ENCODE results near the gene SIN3B.
A peak's percentile ranks its signal among the peaks of the same experiment; 100 is the strongest.
"Not testable (repeated sequence)": the region's sequence is repeated elsewhere in the genome, so short reads cannot be mapped to it uniquely, and the experiment has no call there.

SIN3B gene, protein sequence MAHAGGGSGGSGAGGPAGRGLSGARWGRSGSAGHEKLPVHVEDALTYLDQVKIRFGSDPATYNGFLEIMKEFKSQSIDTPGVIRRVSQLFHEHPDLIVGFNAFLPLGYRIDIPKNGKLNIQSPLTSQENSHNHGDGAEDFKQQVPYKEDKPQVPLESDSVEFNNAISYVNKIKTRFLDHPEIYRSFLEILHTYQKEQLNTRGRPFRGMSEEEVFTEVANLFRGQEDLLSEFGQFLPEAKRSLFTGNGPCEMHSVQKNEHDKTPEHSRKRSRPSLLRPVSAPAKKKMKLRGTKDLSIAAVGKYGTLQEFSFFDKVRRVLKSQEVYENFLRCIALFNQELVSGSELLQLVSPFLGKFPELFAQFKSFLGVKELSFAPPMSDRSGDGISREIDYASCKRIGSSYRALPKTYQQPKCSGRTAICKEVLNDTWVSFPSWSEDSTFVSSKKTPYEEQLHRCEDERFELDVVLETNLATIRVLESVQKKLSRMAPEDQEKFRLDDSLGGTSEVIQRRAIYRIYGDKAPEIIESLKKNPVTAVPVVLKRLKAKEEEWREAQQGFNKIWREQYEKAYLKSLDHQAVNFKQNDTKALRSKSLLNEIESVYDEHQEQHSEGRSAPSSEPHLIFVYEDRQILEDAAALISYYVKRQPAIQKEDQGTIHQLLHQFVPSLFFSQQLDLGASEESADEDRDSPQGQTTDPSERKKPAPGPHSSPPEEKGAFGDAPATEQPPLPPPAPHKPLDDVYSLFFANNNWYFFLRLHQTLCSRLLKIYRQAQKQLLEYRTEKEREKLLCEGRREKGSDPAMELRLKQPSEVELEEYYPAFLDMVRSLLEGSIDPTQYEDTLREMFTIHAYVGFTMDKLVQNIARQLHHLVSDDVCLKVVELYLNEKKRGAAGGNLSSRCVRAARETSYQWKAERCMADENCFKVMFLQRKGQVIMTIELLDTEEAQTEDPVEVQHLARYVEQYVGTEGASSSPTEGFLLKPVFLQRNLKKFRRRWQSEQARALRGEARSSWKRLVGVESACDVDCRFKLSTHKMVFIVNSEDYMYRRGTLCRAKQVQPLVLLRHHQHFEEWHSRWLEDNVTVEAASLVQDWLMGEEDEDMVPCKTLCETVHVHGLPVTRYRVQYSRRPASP

DNA sequence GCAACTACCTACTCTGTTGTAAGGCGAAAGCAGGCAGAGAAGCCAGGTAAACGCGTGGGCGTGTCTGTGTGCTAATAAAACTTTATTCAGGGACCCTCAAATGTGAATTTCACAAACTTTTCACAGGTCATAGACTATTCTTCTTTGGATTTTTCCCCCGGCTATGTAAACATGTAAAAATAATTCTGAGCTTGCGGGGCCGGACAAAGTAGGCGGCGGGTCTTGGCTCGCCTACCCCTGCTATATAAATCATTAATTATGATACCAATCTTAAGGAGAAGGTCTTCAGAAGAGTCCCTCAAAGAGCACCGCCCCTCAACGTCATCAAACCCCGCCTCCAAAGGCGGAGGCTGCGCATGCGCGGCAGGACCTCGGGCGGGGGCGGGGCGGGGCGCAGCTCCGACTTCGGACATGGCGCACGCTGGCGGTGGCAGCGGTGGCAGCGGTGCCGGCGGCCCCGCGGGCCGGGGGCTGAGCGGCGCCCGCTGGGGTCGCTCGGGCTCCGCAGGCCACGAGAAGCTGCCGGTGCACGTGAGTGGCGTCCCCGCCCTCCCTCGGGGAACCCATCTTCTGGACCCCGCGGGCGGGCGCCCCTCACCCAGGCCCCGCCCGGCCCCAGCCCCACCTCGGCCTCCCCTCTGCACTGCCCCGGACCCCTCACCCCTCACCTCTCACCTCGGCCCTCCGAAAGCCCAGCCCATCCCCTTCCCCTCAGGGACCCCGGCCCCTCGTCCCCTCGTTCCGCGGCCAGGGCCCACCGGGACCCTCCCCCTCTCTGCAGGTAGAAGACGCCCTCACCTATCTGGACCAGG, at the start of gene SIN3B:
TSS of gene SIN3B (plus strand) at position 389 of the 812 bp plus-strand sequence. CDS start at position 412, 23 bp downstream.
- DNase-seq (ENCODE audit: low read depth in 3 of 3) = peak; percentile 76 to 84 (median 82)

DNA sequence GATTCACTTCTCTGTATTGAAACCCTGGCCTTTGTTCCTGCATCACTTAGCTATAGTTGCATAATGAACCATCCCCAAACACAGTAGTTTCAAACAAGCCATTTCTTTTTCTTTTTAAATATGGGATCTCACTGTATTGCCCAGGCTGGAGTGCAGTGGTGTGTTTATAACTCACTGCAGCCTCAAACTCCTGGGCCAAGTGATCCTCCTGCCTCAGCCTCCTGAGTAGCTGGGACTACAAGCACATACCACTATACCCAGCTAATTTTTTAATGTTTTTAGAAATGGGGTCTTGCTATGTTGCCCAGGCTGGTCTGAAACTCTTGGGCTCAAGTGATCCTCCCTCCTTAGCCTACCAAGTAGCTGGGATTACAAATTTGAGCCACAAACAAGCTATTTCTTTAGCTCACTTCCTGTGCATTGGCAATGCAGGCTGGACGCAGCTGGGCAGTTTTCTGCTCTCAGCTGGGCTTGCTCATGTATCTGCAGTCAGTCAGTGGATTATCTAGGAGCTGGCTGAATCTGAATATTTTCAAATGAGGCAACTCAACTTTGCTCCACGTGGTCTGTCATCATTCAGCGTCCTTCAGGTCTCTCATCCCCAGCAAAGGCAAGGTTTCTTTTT, 49.5 kb upstream of the SIN3B start:
- no peak for DNase-seq (ENCODE audit: low read depth in 3 of 3)

DNA sequence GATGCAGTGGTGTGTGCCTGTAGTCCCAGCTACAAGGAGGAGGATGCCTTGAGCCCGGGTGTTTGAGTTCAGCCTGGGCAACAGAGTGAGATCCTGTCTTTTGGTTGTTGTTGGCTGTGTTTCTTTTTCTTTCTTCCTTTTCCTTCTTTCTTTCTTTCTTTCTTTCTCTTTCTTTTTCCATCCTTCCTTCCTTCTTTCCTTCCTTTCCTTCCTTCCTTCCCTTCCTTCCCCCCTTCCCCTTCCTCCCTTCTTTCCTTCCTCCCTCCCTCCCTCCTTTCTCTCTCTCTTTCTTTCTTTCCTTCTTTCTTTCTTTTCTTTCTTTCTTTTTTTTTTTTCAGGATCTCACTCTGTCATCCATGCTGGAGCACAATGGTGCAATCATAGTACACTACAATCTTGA, 46.5 kb upstream of the SIN3B start:
- DNase-seq (ENCODE audit: low read depth in 3 of 3) = no peak

DNA sequence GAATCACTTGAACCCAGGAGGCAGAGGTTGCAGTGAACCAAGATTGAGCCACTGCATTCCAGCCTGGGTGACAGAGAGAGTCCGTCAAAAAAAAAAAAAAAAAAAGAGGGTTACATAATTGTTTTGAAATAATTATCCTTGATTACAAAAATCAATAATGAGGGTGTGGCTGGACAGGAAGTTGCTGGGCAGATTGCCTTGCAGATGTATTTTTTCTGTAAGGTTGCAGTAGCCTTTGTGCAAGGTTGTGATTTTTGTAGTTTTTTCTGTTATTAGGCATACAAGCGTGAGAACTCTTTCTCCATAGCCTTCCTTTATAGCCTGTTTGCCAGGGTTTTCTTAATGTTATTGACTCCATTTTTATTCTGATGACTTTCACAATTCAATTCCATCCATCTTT, 40.7 kb upstream of the SIN3B start:
- DNase-seq (ENCODE audit: low read depth in 3 of 3) = no peak

DNA sequence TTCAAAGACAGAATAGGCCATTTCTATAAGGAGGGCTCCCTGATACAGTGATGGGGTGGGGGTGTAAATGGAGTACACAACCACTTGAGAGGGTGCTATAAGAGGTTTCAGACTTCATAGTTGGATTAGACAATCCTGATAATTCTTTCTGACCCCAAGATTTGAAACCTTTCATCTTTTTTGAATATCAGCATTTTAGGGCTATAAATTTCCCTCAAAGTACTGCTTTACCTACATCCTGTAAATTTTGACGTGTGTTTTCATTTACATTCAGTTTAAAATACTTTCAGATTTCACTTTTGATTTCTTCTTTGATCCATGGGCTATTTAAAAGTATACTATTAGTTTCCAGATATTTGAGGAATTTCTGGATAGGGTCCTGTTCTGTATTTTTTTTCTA, 40.0 kb upstream of the SIN3B start:
- no peak for DNase-seq (ENCODE audit: low read depth in 3 of 3)

DNA sequence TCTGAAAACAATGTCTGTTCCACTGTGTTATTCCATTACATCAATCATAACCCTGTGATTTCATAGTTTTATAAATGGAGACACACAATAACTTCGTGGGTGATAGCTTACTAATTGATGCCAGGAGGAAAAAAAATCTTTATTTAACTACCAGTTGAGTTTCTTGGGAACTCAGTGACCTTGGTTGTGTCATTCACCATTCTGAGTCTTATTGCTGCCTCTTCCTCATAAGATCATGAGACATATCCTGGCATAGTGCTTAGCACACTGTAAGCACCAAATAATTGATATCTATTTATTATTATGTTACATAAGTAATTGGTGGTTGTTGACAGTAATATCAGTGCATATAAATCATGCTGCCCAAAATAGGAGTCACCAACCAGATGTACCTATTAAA, 39.1 kb upstream of the SIN3B start:
- no peak for DNase-seq (ENCODE audit: low read depth in 3 of 3)

DNA sequence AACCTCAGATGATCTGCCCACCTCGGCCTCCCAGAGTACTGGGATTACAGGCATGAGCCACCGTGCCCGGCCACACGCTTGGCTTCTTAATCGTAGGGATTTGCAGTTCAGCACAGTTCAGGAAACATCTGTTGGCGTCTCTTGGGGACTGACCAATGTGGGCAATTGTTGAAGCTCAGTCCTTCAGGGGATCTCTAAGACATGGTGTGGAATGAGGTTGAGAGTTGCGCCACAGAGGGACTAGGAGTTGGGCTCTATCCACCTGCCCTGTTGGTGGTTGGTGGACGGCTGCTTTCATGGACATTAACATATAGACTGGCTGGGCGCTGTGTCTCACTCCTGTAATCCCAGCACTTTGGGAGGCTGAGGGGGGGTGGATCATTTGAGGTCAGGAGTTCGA, 37.3 kb upstream of the SIN3B start:
- DNase-seq (ENCODE audit: low read depth in 3 of 3) = no peak

DNA sequence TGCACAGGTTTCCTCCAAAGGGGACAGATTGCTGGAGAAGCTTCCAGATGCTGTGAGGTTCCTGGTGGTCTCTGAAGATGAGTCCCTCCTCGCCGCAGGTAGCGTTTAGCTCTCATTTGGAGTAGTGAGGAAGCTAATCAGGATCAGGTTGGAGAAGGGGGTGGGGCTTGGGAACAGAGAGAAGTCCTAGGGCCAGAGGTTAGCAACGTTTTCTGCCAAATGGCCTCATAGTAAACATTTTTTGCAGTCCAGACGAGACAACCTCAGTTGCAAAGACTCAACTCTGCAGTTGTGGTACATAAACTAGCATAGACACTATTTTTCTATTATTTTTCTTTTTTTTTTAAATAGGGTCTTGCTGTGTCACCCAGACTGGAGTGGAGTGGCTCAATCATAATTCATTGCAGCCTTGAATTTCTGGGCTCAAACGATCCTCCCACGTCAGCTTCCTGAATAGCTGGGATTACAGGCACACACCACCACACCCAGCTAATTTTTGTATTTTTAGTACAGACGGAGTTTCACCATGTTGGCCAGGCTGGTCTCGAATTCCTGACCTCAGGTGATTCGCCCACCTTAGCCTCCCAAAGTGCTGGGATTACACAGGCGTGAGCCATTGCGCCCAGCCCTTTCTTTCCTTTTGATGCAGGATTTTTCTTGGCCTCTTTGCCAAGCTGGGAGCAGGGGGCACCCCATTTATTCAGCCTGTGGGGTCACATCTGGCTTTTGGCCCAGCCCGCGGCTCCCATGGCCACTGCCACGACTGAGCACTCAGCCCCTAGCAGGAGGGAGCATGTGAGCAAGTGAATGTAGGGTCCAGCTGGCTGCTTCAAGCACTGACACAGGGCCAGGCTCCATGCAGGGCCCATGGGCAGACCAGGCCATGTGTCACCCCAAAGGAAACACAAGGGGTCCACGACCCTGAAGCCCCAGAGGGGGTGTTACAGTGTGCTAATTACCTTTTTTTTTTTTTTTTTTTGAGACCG, 34.4 kb upstream of the SIN3B start:
- DNase-seq (ENCODE audit: low read depth in 3 of 3) = no peak

DNA sequence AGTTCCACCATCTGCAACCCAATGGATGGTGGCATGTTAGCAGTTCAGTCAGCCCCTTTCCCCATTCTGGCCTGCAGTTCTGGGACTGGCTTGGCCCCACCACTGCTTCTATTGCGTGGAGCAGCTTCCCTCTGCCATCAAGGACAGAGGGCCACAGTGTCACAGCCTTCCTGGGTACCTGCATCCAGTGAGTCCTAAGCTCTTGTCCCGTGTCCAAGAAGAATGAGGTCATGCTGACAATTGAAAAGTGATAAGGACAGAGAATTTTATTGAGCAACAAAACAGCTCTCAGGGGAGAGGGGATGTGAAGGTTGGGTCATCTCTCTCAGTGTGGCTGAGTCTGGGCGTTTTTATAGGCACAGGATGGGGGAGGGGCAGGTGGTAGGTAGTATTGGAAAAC, 33.5 kb upstream of the SIN3B start:
- no peak for DNase-seq (ENCODE audit: low read depth in 3 of 3)

DNA sequence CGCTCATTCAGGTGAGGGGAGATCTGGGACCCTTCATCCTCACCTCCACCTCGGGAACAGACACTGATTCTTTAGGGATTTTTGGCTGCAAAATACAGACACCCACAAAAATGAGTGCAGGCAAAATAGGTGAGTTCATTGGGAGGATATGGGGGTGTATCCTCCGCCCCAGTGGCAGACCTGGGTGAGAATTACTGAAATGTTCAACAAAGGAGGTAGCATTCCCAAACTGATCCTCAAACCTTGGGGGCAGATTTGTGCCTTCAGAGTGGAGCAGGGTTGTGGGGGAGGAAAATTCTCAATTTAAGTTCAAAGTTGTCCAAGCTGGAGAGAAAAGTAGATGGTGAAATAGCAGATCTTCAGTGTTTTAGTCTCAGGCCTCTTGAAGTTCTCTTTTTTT, 31.3 kb upstream of the SIN3B start:
- no peak for DNase-seq (ENCODE audit: low read depth in 3 of 3)

DNA sequence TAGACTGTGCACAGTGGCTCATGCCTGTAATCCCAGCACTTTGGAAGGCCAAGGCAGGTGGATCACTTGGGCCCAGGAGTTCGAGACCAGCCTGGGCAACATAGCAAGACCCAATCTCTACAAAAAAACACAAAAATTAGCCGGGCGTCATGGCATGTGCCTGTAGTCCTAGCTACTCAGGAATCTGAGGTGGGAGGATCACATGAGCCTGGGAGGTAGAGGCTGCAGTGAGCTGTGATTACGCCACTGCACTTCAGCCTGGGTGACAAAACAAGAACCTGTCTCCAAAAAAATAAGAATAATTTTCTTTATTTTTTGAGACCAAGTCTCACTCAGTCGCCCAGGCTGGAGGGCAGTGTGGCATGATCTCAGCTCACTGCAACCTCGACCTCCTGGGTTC, 30.9 kb upstream of the SIN3B start:
- DNase-seq (ENCODE audit: low read depth in 3 of 3) = not testable (repeated sequence)

DNA sequence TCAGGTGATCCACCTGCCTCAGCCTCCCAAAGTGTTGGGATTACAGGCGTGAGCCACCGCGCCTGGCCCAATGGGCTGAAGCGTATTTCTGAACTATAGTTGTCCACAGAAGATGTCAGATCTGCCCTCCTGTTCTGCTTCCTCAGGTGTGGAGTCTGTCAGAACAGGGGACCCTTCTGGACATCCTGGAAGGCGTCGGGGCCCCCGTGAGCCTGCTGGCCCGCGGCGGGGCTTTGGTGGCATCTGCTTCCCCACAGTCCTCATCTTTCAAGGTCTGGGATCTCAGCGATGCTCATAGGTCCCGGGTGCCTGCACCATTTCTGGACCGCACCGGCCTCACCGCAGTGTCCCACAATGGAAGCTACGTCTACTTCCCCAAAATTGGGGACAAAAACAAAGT, 29.5 kb upstream of the SIN3B start:
- no peak for DNase-seq (ENCODE audit: low read depth in 3 of 3)

DNA sequence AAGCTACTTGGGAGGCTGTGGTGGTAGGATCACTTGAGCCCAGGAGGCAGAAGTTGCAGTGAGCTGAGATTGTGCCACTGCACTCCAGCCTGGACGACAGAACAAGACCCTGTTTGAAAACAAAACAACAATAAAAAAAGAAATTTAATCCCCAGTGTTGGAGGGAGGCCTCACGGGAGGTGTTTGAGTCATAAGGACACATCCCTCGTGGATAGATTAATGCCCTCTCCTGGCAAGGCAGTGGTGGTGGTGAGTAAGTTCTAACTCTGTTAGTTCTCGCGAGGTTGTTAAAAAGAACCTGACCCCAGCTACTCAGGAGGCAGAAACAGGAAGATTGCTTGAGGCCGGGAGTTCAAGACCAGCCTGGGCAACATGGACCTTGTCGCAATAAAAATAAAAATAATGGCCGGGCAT, 27.6 kb upstream of the SIN3B start:
- no peak for DNase-seq (ENCODE audit: low read depth in 3 of 3)

DNA sequence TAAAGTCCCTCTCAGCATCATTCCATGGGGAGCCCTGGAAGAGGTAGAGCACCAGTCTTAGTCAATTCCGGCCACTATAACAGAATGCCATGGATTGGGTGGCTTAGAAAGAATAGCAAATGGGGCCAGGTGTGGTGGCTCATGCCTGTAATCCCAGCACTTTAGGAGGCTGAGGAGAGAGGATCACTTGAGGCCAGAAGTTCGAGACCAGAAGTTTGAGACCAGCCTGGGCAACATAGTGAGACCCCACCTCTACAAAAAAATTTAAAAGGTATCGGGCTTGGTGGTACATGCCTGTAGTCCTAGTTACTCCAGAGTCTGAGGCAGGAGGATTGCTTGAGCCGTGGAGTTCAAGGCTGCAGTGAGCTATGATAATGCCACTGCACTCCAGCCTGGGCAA, 25.0 kb upstream of the SIN3B start:
- no peak for DNase-seq (ENCODE audit: low read depth in 3 of 3)

DNA sequence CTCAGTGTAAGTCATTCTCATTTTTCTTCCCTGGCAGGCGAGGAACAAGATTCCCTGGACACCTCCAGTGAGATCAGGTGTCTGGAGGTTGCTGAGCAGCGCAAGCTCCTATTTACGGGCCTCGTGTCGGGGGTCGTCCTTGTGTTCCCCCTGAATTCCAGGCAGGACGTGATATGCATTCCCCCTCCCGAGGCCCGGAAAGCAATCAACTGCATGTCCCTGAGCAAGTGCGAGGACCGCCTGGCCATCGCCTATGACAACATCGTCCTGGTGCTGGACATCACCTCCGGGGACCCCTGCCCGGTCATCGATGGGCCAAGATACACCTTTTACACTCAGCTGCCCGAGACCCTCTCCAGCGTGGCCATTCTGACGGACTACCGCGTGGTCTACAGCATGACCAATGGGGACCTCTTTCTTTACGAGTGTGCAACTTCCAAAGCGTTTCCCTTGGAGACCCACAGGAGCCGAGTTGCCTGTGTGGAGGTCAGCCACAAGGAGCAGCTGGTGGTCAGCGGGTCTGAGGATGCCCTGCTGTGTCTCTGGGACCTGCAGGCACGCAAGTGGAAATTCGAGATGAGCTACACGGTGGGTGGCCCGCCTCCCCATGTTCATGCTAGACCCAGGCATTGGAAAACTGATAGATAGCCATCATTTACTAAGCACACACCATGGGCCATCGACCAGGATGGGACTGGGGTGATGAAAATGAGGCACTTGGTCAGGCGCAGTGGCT, 21.5 kb upstream of the SIN3B start:
- no peak for DNase-seq (ENCODE audit: low read depth in 3 of 3)

DNA sequence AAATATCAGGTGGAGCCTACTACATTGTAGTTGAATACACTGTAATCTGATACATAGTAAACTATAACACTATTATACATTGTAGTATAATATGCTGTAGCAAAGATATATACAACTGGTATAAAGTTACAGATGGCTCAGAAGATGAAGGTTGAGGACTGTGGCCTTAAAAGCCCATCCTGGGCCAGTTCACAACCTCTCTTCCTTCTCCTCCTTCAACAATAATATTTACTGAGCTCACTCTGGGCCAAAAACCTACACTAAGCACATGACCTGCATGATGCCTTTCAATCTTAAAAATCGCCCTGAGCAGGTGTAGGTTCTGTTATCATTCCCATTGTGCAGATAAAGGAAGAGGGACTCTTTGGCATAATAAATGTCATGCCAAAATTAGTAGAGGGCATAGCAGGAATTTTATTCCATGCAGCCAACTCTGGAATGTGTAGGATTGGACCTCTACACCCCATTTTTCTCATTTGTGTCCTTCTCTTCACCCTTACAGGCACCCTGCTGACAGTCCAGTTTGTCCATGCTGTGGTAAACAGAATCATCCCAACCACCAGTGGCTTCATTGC, 14.6 kb upstream of the SIN3B start:
- no peak for DNase-seq (ENCODE audit: low read depth in 3 of 3)

DNA sequence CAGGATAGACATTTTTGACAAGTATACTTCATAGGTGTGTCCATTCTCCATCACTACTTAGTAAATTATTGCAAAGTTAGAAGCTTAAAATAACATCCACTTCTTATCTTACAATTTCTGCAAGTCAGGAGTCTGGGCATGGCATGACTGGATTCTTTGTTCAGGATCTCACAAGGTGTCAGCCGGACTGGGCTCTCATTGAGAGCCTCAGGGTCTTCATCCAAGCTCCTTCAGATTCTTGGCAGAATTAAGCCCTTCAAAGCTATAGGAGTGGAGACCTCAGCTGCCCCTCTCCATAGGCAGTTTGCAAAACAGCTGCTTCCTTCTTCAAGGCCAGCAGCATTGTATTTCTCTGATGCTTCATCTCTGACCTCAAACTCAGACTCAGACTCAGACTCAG, 9.1 kb upstream of the SIN3B start:
- DNase-seq (ENCODE audit: low read depth in 3 of 3) = no peak

DNA sequence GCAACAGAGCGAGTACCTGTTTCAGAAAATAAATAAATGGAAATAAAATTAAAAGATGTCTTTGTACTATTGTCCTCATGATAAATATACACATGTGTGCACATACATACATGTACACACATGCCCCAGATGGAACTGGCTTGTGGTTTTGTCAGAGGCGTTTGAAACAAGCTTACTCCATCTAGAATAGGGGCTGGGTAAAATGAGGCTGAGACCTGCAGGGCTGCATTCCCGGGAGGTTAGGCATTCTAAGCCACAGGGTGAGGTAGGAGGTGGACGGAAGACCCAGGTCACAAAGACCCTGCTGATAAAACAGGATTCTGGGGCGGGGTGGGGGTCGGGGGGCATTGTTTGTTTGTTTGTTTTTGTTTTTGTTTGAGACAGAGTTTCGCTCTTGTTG, 8.1 kb upstream of the SIN3B start:
- DNase-seq (ENCODE audit: low read depth in 3 of 3) = no peak

DNA sequence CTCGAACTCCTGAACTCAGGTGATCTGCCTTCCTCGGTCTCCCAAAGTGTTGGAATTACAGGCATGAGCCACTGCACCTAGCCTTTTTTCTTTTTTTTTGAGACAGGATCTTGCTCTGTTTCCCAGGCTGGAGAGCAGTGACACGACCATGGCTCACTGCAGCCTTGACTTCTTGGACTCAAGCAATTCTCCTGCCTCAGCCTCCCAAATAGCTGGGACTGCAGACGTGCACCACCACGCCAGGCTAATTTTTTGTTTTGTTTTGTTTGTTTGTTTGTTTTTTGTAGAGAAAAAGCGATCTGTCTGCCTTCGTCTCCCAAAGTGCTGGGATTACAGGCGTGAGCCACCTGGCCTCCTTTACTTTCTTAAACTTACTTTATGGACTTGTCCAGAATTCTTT, 6.5 kb upstream of the SIN3B start:
- DNase-seq (ENCODE audit: low read depth in 3 of 3) = no peak
